ENCODE measurements around the gene SORCS2.

Gene SORCS2

DNA sequence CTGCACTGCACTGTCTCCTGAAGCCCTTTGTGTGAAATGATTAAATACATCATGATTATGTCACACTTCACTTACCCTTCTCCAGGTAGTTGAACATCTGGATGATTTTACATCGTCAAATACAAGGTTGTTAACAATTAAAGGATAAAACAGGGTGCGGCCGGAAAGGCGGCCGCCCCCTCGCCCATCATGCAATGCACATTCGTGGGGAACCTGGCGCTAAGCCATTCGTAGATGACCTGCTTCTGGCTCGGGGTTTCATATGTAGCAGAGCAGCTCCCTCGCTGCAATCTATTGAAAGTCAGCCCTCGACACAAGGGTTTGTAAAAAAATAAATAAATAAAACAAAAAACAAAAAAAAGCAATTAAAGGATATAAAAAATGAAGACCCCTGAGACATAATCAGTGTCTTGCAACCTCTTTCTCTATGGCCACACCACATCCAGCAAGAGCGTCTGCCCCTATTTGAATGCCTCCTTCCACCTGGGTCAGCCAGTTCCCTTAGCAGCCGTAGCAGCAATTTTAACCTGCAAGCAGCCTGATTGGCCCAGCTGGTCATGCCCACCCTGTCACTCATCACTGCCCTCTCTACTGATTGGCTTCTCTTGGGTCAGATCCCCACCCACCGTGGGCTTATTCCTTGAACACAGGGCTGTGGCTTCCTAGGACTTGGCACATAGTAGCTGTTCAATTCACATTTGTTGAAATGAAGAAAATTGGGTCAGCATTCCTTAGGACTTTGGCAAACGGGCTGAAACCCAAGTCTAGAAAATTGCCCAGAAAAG lies 390.2 kb downstream of the SORCS2 start:
- TF ChIP-seq, protein P1, sequence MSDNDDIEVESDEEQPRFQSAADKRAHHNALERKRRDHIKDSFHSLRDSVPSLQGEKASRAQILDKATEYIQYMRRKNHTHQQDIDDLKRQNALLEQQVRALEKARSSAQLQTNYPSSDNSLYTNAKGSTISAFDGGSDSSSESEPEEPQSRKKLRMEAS (IDR thresholded peaks at IDR 0.05), result no peak
- TF ChIP-seq TEAD4 (IDR thresholded peaks at IDR 0.05) (no peak), TAF1 (IDR thresholded peaks at IDR 0.05; ENCODE audit: low read depth) (no peak), FOXM1 (IDR thresholded peaks at IDR 0.05; ENCODE audit: borderline replicate concordance, low read depth) (no peak), YY1 (IDR thresholded peaks at IDR 0.05; ENCODE audit: low read depth) (no peak), EGR1 (IDR thresholded peaks at IDR 0.05) (no peak), CREB1 (IDR thresholded peaks at IDR 0.05; ENCODE audit: low read depth) (no peak), TCF12 (IDR thresholded peaks at IDR 0.05; ENCODE audit: low read depth) (no peak), RAD21 (IDR thresholded peaks at IDR 0.05; ENCODE audit: low read depth) (no peak), CEBPB (IDR thresholded peaks at IDR 0.05) (no peak), NFIC (IDR thresholded peaks at IDR 0.05) (no peak), ZBTB7A (IDR thresholded peaks at IDR 0.05; ENCODE audit: low read depth) (no peak), EP300 (IDR thresholded peaks at IDR 0.05; ENCODE audit: borderline replicate concordance) (no peak)
- TF ChIP-seq, protein P2, sequence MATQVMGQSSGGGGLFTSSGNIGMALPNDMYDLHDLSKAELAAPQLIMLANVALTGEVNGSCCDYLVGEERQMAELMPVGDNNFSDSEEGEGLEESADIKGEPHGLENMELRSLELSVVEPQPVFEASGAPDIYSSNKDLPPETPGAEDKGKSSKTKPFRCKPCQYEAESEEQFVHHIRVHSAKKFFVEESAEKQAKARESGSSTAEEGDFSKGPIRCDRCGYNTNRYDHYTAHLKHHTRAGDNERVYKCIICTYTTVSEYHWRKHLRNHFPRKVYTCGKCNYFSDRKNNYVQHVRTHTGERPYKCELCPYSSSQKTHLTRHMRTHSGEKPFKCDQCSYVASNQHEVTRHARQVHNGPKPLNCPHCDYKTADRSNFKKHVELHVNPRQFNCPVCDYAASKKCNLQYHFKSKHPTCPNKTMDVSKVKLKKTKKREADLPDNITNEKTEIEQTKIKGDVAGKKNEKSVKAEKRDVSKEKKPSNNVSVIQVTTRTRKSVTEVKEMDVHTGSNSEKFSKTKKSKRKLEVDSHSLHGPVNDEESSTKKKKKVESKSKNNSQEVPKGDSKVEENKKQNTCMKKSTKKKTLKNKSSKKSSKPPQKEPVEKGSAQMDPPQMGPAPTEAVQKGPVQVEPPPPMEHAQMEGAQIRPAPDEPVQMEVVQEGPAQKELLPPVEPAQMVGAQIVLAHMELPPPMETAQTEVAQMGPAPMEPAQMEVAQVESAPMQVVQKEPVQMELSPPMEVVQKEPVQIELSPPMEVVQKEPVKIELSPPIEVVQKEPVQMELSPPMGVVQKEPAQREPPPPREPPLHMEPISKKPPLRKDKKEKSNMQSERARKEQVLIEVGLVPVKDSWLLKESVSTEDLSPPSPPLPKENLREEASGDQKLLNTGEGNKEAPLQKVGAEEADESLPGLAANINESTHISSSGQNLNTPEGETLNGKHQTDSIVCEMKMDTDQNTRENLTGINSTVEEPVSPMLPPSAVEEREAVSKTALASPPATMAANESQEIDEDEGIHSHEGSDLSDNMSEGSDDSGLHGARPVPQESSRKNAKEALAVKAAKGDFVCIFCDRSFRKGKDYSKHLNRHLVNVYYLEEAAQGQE (IDR thresholded peaks at IDR 0.05; ENCODE audit: low read depth), result no peak
- TF ChIP-seq, protein P3, sequence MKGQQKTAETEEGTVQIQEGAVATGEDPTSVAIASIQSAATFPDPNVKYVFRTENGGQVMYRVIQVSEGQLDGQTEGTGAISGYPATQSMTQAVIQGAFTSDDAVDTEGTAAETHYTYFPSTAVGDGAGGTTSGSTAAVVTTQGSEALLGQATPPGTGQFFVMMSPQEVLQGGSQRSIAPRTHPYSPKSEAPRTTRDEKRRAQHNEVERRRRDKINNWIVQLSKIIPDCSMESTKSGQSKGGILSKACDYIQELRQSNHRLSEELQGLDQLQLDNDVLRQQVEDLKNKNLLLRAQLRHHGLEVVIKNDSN (IDR thresholded peaks at IDR 0.05), result no peak

DNA sequence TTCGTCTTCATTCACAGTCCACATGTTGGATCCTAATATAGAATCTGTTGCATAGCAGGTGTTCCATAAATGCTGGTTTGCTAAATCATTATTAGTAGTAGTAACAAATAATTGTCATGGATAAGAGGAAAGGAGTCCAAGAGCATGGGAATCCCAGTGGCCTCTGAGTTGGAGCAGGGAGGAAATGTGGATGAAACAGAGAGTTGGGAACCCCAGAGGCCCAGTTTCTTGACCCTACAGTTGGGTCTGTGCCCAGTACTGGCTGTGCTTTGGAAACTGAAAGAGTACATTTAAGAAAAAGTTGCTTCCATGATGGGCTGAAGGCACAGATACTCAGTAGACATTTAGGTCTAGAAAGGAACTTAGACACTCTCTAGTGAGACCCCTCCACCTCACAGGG lies 391.8 kb downstream of the SORCS2 start:
- TF ChIP-seq CREB1 (IDR thresholded peaks at IDR 0.05; ENCODE audit: low read depth), result no peak
- no peak for TF ChIP-seq EGR1 (IDR thresholded peaks at IDR 0.05)
- TF ChIP-seq NFIC (IDR thresholded peaks at IDR 0.05), result no peak
- TF ChIP-seq TEAD4 (IDR thresholded peaks at IDR 0.05), result no peak
- TF ChIP-seq, protein P2 (IDR thresholded peaks at IDR 0.05; ENCODE audit: low read depth), result no peak
- no peak for TF ChIP-seq TCF12 (IDR thresholded peaks at IDR 0.05; ENCODE audit: low read depth)
- TF ChIP-seq, protein P3 (IDR thresholded peaks at IDR 0.05), result no peak
- TF ChIP-seq, protein P1 (IDR thresholded peaks at IDR 0.05), result no peak
- no peak for TF ChIP-seq RAD21 (IDR thresholded peaks at IDR 0.05; ENCODE audit: low read depth)
- TF ChIP-seq TAF1 (IDR thresholded peaks at IDR 0.05; ENCODE audit: low read depth), result no peak
- no peak for TF ChIP-seq CEBPB (IDR thresholded peaks at IDR 0.05)
- TF ChIP-seq EP300 (IDR thresholded peaks at IDR 0.05; ENCODE audit: borderline replicate concordance), result no peak
- no peak for TF ChIP-seq ZBTB7A (IDR thresholded peaks at IDR 0.05; ENCODE audit: low read depth)
- TF ChIP-seq FOXM1 (IDR thresholded peaks at IDR 0.05; ENCODE audit: borderline replicate concordance, low read depth), result no peak
- TF ChIP-seq YY1 (IDR thresholded peaks at IDR 0.05; ENCODE audit: low read depth), result no peak

DNA sequence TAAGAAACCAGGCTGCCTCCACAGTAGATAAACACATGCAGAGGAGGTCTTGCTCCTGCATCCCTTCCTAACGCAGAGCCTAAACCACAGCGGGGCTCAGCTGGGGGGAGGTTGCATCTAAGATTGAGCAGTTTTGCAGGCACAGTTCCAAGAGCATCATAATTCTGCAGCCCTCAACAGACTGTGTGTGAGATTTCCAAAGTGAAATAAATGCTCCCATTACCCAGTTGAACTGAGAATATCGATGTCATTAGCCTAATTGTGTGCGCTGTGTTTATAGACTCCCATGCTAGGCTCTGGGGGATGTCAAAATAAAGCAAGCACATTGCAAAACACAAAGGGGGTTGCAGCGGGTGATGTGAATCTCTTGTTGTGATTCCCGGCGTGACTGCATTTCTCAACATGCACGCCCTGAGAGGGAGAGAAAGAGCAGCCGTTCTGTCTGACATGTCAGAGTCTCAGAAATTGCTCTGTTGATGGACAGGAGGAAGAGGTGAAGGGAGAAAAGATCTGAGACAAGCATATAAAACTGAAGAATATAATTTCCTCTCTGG lies 392.3 kb downstream of the SORCS2 start:
- TF ChIP-seq, protein P2 (IDR thresholded peaks at IDR 0.05; ENCODE audit: low read depth), result no peak
- no peak for TF ChIP-seq TCF12 (IDR thresholded peaks at IDR 0.05; ENCODE audit: low read depth)

DNA sequence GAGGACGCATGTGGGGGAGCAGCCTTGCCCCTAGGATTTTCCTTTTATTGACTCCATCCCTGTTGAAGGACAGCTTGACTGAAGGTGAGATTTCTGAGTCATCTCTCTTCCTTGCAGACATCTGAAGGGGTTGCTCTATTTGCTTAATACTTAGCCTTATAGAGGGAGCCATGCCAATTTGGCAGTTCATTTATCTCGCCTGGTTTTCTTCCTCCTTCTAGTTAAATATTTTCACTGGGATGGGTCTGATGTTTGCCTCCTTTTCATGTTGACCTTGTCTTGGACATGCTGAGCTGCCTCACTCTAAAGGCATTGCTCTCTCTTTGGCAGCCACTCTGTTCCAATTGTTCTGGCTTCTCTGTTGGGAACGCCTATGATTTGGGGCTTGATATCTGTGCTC lies 393.4 kb downstream of the SORCS2 start:
- no peak for TF ChIP-seq TEAD4 (IDR thresholded peaks at IDR 0.05)
- no peak for TF ChIP-seq NFIC (IDR thresholded peaks at IDR 0.05)
- no peak for TF ChIP-seq CREB1 (IDR thresholded peaks at IDR 0.05; ENCODE audit: low read depth)
- TF ChIP-seq, protein P3 (IDR thresholded peaks at IDR 0.05), result no peak
- no peak for TF ChIP-seq TAF1 (IDR thresholded peaks at IDR 0.05; ENCODE audit: low read depth)
- no peak for TF ChIP-seq YY1 (IDR thresholded peaks at IDR 0.05; ENCODE audit: low read depth)
- no peak for TF ChIP-seq FOXM1 (IDR thresholded peaks at IDR 0.05; ENCODE audit: borderline replicate concordance, low read depth)
- TF ChIP-seq TCF12 (IDR thresholded peaks at IDR 0.05; ENCODE audit: low read depth), result no peak
- TF ChIP-seq, protein P1 (IDR thresholded peaks at IDR 0.05), result no peak
- no peak for TF ChIP-seq EP300 (IDR thresholded peaks at IDR 0.05; ENCODE audit: borderline replicate concordance)
- TF ChIP-seq EGR1 (IDR thresholded peaks at IDR 0.05), result no peak
- TF ChIP-seq CEBPB (IDR thresholded peaks at IDR 0.05), result no peak

Measured in Ishikawa (cell line).